ENCODE measurements around the gene MREG.

Gene MREG

DNA sequence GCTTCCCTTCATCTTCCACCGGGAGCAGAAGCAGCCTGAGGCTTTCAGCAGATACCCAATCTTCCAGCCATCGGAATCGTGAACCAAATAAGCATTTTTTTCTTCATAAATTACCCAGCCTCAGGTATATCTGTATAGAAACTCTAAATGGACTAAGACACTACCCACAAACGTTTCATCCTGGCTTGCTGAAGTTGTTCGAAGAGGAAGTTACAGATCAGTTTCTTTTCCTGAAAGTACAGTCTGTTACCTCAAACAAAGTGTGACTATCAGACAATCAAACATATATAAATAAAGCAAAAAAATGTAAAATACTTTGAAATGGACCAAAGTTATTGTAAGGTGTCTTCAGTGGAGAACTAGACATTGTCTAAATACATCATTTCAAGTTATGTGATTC is 97.9 kb downstream of the MREG start:
- no peak for DNase-seq

DNA sequence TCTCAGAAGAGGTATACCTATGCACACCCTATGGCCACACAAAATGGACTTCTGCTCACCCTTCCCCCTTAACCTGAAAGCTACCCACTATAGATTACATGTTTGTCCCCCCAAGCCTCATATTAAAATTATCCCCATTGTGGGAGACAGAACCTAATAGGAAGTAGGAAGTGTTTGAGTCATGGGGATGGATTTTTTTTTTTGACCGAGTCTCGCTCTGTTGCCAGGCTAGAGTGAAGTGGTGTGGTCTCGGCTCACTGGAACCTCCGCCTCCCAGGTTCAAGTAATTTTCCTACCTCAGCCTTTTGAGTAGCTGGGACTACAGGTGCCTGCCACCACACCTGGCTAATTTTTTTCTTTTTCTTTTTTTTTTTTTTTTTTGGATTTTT is 98.6 kb downstream of the MREG start:
- no peak for DNase-seq

GRCh38 chr2:215914054-215914776 is 99.1 kb downstream of the MREG start:
- no peak for DNase-seq

DNA sequence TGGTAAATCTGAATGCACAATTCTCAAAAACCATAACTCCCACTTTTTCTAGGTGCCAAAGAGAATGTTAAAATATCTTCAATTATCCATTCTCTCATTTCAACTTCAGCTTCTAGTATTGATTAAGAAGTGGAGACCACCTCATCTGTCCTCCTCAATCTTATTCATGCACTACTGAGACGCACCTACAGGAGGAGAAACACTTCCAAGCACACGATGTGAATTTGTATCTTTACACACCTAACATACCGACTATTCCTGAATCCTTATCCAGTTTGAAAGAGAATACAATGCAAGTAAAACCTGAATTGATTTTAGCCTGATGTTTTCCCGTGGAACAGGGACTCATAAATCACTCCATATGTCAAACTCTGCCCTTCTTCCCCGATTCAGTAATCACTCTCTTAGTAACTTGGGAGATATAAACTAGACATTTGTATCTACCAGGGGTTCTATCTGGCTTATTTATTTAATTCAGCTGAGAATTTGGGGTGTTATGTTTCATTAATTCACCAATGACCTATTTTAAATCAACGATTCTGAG is 101.0 kb downstream of the MREG start:
- DNase-seq = no peak

GRCh38 chr2:215911301-215912085 is 101.9 kb downstream of the MREG start:
- no peak for DNase-seq

DNA sequence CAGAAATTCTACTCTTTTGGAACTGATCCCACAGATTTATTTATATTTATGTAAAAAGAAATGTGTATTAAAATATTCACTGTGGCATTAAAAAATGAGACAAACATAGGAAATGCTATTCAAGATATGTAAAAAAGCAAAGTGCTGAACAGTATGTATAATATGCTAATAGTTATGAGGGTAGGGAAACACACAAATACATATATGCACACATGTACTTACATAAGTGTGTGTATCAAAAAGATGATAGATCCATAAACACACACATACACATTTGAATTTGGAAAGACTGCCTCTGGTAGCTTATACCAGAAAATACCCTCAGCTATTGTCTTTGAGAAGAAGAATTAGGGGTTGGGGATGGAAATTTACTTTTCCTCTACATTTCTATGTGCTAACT is 103.2 kb downstream of the MREG start:
- no peak for DNase-seq

GRCh38 chr2:215907147-215907546 is 106.2 kb downstream of the MREG start:
- DNase-seq = no peak

DNA sequence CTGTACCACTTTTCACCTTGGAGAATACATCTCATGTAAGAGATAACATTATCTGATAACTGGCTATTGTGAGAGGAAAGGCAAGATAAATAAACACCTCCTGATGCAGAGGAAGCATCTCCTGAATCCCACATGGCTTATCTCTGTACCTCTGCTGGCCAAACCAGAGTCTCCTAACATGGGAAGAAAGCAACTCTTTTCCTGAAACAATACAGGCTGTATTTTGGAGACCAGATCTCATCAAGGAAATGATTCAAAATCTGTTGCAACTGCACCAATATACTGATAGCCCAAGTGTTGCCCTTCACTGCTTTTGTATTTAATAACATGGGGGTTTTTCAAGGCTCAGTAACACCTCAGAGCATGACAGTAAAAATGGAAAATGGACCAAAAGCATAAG is 106.9 kb downstream of the MREG start:
- DNase-seq = no peak

DNA sequence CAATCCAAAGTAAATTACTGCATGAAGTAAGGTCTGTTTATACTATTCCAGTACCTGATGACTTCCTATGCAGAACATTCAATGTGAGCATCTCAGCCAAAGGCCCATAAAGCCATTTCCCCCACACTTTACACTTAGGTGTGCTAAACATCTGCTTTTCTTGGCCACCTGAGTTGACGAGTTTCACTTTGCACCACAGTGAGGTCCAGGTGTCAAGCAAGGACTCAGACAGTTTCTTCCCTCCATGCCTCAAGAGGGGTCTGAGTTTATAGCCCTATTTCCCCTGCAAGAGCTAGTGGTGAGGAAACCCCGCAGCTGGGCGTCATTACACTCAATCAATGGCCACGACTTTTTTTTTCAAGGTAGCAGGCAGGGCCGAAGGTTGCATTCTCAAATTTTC is 107.7 kb downstream of the MREG start:
- no peak for DNase-seq

DNA sequence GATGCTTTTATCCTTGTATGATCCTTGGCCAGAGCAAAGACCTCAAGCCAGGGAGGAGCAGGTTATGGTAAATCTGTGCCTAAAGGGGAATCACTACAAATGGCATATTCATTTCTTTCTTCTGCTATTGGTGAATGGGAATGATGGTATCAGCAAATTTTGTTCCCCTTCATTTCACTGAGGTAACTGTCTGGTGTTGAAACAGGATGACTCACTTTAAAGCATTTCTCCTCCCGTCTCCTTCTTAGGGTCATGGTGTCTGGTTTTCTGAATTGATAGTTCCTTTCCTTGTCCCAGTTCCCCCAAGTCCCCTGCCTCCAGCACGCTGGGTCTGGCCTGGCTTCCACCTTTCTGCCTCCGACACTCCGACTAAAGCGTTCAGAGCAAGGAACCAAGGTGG is 109.2 kb downstream of the MREG start:
- DNase-seq = no peak

DNA sequence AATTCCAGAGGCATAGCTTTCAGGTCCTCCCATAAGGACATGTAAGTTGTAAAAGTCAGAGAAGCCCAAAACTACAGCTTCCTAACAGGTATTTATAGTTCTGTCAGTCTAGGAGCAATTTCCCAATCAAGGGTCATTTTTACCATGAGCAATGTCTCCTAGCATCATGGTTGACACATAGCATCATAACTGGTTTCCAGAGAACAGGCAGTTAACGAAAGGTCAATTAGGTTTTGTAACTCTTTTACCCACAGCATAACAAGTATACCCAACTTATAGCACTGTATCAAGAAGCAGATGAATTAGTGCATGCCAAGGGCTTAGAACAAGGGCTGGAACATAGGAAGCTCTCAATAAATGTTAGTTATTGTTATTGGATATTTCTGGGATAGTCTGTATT is 110.1 kb downstream of the MREG start:
- DNase-seq = no peak

DNA sequence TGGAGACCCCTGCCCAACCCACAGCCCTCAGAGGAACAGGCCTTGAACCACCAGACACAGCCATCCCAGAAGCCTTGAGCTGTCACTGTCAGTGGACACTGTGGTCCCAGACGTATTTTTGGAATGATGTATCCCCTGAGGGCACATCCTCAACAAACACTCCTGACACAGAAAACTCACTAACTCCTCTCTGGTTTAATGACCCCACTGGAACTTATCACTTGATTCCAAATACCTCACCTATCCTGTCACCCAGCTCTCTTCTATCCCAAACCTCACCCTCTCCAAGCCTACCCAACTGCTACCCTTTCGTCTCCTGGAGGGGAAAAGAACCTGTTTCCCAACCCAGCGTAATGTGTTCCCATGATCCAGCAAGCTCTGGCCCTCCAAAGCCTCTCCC is 111.6 kb downstream of the MREG start:
- DNase-seq = no peak

DNA sequence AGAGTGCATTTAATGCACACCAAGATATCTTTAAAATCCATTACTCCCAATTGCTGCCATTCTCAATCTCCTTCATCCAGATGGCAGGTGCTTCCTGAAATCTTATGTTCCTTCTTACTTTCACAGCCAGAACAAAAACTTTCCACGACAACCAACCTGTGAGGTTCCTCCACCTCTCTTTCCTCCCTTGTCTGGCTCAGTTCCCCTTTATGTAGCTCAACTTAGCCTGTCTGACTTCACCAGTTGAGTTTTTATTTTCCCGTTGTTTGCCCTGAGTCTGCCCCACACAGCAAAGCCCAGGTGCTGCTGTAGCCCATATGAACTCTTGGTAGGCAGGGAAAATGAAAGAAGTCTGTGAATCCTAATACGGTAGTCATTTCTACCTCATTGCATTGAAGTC is 112.5 kb downstream of the MREG start:
- no peak for DNase-seq

DNA sequence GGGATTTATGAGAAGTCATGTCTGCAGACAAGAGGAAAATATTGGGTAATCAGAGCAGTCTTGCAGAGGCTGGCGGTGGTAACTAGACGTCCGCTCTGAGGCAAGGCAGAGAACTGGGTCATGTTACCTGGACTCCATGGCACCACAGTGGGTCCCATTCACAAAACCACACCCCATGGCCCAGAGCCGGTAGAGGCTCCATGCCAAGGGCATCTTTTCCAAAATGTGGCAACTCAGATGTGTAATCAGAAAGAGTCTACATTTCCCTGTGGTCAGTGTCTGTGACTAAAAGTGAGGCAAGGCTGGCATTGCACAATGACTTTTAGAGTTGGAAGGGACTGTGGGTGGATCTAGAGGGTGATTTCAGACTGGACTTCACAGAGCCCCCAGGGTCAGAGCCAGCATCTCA is 113.1 kb downstream of the MREG start:
- DNase-seq = no peak

GRCh38 chr2:215899141-215900074 is 113.9 kb downstream of the MREG start:
- no peak for DNase-seq

GRCh38 chr2:215898363-215898762 is 115.0 kb downstream of the MREG start:
- no peak for DNase-seq

GRCh38 chr2:215896921-215897320 is 116.4 kb downstream of the MREG start:
- DNase-seq = no peak

GRCh38 chr2:215895330-215895729 is 118.0 kb downstream of the MREG start:
- DNase-seq = no peak

Measured in NCI-H1436 treated with DMSO at 0.1 percent for 48 hours (cell line).